Stimulated activated CD8-positive, alpha-beta memory T cell treated with anti-CD3 and anti-CD28 coated beads, Interleukin-12 subunit alpha, Interleukin-12 subunit beta, amount 100 ng/mL, for 24 hours (primary cell): Measurements from ENCODE around the gene TMEM138.

Experiments
- DNase-seq: peaks from one replicate; pipeline ENCODE4 v3.0.0-alpha.2; 2020; ENCODE audit errors: extremely low read depth

Gene TMEM138

DNA sequence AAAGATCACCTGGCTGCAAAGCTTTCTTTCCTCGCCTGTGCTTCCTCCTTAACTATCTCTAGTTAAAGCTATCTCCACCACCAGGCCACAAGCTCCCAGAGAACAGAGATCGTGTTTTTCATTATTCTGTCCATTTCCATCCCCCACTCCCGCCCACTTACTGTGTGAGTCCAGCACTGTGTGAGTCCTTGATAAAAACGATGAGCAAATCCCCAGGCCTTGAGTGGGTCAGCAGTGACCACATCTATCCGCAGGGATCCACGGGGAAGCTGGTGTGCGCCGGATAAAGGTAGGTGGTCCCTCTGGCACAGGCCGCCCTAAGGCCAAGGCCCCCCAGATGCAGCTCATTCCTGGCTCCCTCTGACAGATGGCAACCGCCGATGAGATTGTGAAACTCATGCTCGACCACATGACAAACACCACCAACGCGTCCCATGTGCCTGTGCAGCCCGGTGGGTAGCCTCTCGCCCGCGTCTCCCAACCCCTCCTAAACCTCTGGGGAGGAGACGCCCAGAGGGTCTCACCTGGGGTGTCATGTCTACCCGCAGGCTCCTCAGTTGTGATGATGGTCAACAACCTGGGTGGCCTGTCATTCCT, 19.9 kb upstream of the TMEM138 start:
- DNase-seq: no peak

DNA sequence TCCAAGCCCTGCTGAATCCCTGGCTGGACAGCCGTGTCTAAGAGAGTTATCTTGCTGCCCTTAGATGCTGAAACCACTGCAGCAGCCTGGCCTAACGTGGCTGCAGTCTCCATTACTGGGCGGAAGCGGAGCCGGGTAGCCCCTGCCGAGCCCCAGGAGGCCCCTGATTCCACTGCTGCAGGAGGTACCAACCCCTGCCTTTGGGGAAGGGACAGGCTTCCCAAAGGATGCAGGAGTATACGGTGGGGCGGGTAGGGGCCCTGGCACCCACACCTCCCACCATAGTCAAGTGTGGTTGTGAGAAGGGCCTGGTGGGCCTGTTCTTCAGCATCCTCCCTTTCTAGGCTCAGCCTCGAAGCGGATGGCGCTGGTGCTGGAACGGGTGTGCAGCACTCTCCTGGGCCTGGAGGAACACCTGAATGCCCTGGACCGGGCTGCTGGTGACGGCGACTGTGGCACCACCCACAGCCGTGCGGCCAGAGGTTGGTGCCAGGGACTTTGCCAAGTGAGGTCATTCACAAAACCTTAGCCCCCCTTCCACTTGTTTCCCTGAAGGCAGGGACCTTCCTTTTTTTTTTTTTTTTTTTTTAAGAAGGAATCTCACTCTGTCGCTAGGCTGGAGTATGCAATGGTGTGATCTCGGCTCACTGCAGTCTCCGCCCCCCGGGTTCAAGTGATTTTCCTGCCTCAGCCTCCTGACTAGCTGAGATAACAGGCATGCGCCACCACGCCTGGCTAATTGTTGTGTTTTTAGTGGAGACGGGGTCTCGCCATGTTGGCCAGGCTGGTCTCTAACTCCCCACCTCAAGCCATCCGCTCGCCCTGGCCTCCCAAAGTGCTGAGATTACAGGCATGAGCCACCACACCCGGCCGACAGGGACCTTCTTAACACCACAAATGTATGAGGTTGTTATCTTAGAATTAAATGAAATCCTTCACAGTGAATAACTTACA, 18.1 kb upstream of the TMEM138 start:
- DNase-seq: no peak

DNA sequence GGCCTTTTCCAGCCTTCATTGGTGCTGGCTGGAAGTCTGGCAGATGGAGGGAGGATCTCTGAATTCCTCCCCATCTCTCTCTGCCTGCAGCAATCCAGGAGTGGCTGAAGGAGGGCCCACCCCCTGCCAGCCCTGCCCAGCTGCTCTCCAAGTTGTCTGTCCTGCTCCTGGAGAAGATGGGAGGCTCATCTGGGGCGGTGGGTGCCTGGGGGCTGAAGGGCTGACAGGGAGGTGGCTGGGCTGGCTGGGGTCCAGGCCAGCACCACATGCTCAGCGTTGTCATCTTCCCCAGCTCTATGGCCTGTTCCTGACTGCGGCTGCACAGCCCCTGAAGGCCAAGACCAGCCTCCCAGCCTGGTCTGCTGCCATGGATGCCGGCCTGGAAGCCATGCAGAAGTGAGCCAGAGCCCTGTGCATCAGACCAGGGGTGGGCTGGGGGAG, 17.0 kb upstream of the TMEM138 start:
- no peak for DNase-seq

DNA sequence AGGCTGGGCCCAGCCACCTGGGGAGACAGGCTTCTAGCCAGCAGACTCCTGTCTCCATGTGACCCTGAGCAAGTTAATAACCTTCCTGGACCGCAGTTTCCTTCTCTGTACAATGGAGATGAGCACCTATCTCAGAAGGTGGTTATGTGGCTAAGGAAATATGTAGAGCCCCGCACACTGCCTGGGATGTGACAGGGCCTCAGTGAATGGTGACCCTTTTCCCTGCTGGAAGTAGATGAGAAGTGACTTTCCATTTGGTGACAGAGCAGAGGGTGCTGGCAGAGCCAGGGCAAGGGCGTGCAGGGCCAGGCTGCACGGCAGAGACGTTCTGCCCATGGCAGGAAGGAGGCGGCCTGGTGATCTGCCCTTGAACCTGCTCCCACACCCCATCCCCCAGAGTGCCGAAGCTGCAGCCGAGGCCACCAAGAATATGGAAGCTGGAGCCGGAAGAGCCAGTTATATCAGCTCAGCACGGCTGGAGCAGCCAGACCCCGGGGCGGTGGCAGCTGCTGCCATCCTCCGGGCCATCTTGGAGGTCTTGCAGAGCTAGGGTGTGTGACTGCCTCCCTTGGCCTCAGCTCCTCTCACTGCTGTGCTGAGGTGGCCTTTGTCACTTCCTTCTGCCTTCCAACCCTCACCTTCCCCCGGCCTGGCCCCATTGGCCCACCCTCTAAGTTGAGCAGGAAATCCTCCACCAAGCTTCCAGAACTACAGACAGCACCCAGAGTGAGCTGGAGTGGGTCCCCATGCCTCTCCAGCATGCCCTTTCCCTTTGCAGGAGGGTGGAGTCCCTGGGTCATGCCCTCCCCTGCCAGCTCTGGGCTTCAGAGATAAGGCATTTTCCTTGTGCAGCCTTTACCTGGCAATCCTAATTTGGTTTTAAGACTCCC, 16.0 kb upstream of the TMEM138 start:
- DNase-seq: no peak

DNA sequence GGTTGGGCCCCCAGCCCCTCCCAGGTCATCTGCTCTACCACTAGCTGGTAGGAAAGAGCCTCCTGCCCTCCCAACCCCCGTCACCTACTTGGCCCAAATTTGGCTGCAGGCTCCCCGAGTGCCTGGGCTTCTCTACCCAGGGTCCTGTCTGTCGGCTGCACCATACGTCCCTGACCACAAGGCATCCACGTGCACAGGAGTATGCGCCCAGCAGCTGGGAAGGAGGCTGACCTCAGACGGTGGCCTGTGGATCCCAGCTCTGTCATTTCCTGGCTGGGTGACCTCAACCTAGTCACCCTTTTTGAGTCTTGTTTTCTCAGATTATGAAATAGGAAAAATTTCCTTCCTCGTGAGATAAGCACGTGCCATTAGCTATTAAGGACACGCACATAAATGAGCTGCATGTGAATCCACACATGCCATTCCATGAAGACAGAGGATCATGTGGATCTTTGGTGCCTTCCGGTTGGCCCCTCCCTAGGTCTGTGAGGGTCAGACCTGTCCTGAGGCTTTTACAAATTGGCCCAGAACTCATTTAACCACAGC, 14.2 kb upstream of the TMEM138 start:
- DNase-seq: no peak

DNA sequence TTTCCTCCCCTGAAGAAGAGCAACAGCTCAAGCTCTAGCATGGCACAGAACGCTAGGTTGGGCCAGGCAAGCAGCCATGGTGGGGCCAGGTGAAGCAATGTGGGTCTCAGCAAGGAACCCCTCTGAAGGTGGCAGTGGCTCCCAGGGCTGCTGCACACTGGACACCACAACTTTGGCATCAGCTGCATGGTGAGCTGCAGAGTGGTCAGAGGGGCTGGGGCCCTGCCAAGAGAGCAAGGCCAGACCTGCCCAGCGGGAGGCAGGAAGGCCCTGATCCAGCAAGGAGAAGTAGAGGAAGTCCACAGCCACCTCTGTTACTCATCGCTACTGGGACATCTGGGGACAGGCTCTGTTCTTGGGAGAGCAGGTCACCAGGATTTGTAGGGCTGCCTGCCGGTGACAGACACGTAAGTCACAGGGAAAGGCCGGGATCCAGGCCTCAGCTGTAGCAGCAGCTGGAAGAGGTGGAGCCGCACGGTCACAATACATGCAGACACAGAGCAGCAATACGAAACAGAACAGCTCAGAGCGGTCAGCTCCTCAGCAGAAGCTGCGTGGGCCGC, 12.9 kb upstream of the TMEM138 start:
- no peak for DNase-seq

DNA sequence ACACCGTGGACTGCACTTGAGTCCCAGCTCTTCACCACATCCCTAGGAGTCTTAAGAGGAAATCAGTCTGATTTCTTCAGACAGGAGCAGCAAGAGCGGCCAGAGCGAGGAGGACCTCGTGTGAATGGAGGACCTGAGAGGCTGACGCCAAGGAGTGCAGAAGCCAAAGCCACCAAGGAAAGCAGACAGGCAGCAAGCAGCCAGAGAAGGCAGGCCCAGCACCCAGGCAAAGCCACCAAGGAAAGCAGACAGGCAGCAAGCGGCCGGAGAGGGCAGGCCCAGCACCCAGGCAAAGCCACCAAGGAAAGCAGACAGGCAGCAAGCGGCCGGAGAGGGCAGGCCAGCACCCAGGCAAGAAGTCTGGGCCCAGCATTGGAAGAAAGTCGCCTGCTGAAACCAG, 12.3 kb upstream of the TMEM138 start:
- no peak for DNase-seq

DNA sequence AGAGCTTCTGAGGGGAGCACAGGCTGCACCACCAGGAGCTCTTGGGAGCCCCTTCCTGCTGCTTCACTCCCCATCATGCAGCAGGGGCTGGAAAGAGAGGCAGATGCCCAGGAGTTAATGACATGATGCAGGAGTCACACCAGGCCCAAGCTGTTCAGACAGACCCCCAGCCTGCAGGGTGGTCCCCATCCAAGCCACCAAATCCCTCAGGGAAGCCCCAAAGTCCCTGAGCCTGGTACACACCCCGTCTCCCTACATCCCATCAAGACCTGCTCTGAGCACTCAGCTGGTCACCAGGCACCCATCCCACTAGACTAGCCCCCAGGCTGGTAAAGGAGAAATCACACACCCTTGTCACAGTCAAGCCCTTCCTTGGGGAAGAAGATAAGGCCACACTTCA, 11.8 kb upstream of the TMEM138 start:
- DNase-seq: no peak

DNA sequence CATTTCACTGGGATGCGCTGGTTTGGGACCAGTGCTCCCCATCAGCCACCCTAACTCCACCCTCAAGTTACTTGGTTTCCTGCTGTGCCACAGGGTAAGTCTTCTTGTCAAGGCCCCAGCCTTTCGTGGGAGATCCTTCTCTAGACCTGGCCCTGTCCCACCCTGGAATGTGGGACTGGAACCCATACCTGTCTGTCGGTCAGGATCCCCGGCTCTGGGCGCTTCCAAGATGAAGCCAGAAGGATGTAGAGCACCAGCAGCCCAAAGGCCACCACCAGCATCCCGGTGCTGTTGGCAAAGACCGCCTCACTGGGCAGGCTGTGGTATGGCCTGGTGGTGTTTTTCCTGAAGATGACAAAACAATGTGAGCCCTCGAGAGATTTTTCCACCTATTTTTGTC, 11.4 kb upstream of the TMEM138 start:
- no peak for DNase-seq

DNA sequence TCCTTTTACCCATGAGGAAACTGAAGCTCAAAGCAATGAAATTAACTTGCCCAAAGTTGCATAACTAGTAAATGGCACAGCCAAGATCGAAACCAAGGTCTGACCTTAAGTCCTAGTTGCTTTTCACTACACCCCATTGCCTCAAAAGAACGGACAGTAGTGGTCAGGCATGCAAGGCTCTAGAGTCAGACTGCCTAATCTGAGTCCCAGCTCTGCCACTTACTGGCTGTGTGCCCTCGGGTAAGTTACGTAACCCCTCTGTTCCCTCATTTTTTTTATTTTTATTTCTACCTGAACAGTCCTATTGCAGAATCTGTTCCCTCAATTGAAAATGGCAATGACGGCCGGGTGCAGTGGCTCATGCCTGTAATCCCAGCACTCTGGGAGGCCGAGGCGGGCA, 10.1 kb upstream of the TMEM138 start:
- DNase-seq: no peak

DNA sequence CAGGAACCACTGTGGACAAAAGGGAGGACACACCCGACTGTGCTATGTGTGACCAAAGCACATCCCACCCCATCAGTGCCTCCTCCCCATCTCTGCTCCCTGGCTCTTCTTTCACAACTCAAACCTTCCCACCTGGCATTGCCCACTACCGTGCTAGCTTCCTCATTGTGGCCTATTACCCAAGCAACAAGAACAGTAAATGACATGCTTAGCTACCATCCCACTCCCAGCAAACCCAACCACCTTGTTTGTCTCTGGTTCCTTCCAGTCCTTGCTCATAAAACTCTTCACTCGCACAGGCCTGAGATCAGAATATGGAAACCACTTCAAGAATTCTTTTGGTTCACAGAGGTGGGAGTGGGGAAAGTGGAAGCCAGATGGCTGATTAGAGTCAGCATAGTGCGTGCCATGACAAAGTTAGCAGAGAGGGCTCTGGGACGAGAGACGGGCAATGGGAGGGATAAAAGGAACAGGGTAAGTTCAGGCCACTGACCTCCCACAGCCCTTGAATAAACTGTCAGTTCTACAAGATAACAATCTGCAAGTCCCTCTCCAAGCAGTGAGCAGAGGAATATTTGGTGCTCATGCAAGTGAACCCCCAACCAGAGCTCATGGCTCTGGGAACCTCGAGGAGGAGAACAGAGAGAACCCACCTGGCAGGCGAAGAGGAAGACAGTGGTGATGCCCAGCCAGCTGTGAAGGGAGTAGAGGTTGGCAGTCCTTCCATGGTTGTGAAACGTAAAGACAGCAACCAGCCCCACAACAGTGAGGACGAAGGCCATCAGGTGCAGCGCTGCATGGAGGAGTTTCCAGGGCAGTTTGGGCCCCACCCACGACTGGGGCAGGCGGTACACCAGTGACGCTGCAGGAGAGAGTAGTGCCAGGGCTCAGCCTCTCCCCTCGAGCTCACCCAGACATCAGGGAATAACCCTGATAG, 8.8 kb upstream of the TMEM138 start:
- DNase-seq: no peak

DNA sequence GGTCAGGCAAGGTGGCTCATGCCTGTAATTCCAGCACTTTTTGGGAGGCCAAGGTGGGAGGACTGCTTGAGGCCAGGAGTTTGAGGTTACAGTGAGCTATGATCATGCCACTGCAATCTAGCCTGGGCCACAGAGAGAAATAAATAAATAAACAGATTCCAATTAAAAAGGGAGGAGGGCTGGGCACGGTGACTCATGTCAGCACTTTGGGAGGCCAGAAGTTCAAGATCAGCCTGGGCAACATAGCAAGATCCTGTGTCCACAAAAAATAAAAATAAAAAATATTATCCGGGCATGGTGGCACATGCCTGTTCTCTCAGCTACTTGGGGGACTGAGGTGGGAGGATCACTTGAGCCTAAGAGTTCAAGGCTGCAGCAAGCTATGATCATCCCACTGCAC, 8.0 kb upstream of the TMEM138 start:
- no peak for DNase-seq

DNA sequence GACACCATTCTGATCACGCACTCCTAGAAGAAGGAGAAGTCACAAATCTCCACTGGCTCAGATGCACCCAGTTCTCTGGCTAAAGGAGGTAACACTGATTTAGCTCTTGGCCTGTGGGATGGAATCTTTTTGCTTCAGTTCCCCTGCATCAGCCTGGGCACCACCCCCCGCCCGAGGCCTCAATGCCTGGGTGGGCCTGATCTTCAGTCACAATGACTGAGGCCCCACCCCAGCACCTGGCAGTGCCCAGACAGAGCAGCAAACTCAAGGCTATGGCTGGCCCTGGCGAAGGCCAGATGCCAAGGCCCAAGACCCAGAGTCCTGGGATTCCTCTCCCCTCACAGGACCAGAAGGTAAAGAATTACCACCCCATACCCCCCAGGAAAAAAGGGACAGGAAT, 5.5 kb upstream of the TMEM138 start:
- no peak for DNase-seq

DNA sequence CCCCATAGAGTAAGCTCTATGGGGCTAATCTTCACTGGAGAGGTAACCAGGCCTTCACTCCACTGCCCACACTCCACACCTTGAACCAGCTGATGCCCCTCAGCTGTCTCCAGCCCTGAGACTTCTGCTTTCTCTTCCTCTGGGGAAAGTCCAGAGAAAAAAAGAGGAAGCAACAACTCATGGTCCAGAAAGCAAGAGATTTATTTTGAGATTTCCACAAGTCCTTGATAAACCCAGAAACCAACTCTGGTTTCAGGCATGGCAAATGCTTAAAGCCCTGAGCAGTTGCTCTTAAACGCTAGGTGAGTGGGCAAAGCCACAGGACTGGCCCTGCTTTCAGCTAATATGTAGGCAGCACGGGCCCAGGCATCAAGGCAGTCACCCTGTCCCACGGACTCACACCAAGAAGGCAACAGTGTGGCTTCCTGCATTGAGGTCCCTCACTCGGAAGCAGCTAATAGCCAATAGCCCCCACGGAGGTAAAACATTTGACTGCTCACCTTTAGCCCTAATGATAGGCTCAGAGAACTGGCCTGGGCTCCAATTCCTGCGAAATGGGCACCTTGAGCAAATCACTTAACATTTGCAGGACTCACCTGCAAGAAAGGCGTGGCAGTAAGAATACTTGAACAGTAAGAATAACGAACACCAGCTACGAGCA, 4.8 kb upstream of the TMEM138 start:
- no peak for DNase-seq

DNA sequence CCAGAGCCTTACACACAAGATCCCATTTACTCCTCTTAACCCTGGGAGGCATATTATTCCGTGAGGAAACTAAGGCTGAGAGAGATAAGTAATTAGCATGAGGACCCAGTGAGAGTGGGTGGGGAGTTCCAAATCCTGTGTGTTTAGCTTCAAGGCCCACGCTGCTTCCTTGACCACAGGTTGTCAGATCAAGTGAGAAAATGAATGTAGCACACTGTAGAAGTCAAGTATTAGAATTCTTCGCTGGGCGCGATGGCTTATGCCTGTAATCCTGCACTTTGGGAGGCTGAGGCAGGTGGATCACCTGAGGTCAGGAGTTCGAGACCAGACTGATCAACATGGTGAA, 4.3 kb upstream of the TMEM138 start:
- no peak for DNase-seq

DNA sequence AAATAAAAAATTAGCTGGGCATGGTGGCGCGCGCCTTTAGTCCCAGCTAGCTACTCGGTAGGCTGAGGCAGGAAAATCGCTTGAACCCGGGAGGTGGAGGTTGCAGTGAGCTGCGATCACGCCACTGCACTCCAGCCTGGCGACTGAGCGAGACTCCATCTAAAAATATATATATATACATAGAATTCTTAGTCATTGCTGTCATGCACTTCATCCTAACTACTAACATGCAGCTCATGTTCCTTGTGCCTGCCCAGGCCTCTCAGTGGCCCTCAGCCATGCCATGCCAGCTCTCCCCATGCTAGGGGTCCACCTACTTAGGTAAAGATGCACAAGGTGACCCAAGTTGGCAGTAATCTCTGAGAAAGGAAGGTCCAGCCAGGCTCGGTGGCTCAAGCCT, 3.6 kb upstream of the TMEM138 start:
- DNase-seq: no peak

DNA sequence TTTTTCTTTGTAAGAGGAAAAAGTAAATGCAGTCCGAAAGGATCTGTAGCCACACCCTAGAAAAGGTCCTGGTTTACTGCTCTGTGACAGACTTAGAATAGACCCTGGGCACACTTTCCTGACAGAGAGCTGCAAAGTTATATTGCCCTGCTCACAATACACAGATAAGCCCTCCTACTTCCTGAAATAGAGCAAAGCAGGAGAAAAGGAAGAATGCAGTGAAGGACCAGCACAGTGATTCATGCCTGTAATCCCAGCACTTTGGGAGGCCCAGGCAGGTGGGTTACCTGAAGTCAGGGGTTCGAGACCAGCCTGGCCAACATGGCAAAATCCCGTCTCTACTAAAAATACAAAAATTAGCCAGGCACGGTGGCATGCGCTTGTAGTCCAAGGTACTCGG, 2.7 kb upstream of the TMEM138 start:
- DNase-seq: no peak

DNA sequence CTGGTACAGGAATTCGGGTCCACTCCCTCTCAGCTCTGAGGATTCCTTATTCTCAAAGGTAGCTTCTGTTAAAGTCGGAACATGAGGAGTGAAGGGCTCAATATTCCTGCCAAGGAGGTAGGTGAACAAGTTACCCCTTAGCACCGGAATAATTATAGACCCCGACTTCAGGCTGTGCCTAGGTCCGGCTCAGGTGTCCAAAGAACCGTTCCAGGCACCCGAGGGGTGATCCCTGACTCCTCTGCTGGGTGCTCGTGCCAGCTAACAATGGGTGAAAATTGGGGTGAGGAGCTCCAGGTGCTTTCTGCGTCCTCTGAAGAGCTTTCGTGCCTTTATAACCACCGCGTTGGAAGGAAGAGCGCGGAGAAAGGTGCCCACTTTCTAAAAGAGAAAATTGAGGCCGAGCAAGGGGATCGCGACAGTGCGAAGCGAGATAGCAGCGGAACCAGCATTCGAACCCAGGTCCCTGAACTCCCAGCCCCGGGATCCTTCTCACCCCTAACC, 885 bp upstream of the TMEM138 start:
- no peak for DNase-seq

DNA sequence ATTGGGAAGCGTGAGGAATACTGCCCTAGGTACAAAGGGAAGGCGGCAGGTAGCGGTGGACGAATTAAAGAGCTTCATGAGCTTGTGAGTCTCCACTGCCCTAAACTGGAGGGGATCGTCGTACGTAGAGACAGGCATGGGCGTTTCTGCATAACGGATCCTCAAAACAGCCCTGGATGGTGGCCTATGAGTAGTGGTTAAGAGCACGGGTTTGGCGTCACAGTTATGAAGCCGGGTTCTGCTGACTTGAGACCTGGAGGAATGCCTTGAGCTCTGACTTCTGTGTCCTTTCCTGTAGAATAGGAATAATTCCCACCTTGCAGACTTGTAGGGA, 335 bp downstream of the TMEM138 start:
- no peak for DNase-seq

DNA sequence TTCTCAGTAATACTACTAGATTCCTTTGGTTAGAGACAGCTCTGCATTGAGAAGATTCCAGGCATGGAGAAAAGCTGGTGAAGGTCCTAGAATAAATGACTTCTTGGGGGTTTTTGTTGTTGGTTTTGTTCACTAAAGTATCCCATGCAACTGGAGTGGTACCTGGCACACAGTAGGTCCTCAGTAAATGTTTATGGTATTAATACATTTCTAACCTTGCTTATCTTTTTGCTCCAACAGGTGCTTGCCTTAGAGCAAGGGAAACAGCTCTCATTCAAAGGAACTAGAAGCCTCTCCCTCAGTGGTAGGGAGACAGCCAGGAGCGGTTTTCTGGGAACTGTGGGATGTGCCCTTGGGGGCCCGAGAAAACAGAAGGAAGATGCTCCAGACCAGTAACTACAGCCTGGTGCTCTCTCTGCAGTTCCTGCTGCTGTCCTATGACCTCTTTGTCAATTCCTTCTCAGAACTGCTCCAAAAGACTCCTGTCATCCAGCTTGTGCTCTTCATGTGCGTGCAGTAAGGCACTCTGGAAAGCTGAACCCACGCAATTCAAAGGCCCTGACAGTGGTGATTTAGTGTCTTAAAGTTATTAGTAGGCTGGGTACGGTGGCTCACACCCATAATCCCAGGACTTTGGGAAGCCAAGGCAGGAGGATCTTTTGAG, 2.0 kb downstream of the TMEM138 start:
- DNase-seq: no peak
